NCI-H524 treated with DMSO at 0.1 percent for 48 hours (cell line): Measurements from ENCODE around the gene DCTD.

Experiments
- DNase-seq: peaks from one replicate; lab custom pipeline; 2025; lab: John Stamatoyannopoulos, UW

The DCTD gene

DNA sequence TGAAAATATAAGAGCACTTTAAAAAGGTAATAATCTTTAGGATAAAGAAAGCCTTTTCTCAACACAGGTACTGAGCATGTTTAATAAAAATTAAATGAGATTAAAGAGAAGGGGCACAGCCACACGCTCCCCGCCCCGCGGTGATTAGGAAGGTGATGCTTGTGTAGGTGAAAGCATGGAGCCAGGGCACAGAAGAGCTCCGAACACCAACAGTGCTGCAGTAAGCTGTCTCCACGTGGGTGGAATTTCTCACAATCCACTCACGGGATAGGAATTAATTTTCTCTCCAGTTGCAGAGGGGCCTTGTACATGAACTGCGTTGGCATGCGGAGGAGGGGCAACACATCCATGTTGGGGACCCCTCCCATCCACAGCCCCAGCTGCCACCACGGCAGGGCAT, 27.0 kb downstream of the DCTD start:
- no peak for DNase-seq

DNA sequence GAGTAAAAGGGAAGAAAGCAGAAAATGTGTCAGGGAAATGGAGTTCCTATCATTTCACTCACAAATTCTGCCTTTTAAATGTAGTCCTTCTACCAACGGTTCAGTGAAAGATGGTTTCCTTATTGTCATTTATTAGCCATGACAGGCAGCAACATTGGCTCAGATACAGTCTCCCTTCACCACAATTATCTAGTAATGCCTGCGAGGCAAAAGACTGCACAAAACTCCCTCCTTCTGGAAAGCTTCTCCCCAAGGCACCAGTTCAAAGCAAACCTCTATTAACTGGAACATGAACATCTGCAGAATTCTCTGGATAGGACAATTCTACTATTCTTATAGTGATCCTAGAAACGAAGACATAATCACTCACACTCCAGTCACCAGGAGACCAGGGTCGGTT, 28.3 kb downstream of the DCTD start:
- DNase-seq = no peak

DNA sequence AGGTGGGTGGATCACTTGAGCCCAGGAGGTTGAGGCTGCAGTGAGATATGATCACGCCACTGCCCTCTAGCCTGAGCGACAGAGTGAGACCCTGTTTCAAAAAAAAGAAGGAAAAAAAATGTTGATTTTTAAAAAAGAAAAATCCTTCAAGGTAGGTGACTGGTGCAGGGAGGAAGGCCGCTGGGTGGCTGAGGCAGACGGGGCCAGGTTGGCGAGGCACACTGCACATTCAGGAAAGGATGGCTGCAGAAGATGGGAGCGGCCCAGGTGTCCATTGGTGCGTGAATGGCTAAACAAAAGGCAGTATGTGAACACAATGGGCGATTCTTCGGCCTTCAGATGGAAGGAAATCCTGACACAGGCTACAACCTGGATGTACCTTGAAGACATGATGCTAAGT, 30.4 kb downstream of the DCTD start:
- no peak for DNase-seq

DNA sequence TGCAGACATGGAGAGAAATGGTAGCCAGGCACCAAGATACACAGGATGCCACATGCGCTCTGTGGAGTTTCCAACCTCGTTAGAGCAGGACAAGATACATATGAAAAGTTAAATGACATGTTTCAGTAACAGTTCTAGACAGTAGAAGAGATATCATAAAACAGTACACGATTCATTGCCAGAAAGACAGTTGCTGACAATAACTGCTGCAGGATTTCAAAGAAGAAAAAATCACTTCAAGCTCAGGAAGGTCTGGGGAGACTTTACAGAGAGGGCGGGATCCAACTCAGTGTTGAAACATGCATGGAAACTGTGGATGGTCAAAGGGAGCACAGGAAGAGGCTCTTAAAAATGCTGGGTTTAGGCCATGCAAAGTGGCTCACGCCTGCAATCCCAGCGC, 31.0 kb downstream of the DCTD start:
- DNase-seq = no peak

DNA sequence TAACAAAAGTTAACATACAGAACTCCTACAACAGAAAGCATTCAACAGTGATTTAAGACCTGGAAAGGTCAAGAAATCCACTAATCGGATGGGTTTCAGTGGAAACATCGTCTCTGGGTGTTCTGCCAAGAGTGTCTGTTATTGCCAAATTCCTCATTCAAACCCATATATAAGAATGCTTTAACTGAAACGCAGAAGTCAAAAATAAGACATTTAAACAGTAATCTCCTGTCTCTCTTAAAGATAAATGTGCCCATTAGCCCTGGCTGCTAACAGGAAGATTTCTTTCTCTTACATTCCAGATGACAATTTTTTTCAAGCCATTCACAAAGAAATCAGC, 31.5 kb downstream of the DCTD start:
- no peak for DNase-seq

DNA sequence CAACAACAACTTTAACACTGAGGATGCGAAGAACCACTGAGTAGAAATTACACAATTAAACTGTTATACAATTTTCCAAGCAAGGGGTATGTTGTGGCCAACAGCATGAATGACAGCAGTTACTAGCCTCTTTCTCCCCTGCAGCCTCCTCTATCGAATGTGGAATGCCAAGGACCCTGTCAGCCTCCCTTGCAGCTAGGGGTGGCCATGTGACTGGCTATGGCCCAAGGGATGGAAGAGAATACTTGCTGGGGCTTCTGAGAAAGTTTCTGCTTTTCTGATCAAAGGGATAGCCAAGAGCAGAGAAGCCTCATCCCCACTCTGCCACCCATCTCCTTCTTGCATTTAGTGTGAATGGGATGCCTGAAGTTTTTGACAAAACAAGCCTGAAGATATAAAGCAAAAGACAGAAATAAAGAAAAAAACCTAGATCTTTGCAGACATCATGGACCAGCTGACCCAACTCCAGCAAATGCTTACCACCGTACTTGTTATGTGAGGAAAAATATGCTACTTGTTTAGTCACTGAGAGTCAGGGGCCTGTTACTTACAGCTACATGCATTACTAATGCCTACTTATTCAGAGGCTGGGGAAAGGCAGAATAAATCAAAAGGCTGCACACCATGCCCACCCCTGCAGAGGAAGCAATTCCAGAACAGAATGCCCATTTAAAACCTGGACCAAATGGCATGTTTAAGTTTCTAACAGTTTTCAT, 32.0 kb downstream of the DCTD start:
- no peak for DNase-seq

DNA sequence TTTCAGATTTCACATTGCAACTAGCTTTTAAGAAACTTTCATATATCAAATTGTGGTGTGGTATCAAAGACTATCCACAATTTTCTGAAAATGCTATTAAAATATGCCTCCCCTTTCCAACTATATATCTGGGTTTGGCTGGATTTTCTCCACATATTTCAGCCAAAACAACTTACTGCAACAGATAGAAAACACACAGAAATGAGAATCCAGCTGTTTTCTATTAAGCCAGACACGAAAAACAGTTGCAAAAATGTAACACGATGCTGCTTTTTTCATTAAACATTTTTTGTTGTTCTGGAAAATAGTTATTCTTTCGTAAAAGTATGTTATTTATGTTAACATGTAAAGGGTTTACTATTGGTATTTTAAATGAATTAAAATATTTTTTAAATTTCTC, 33.1 kb downstream of the DCTD start:
- DNase-seq = no peak

DNA sequence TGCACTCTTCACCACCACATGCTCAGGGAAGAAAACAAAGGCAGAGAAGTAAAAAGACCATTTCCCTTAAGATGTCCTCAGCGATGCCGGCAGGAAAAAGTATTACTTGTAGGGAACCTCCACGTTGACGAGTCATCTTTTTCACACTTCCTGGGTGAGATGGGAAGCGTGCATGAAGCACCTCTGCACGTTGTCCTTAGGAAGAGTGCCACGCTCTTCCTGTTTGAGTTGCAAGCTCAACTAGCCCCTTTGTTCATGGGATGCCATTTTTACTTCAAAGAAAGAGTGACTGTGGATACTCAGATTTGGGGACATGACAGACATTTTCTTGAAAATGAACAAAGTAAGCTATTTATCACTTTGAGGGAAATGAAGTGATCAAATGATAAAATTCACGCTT, 33.8 kb downstream of the DCTD start:
- DNase-seq = no peak

DNA sequence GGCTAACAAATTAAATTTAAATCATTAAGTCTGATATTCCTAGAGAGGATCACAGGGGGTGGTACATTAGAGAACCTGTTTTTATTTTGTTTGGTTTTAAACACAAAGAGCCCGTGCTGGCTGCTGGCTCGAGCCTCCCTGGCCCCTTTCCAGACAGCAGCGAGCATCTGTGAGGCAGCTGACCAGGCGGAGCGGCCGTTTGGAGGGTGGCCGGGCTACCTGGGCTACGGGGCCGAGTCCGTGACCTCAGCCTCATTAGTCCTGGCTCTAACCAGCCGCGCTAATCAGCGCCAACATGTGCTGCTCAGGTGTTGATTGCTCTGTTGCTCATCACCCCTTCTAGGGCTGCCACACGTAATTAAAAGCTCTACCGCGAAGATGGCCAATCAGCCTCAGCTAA, 35.3 kb downstream of the DCTD start:
- DNase-seq = no peak

DNA sequence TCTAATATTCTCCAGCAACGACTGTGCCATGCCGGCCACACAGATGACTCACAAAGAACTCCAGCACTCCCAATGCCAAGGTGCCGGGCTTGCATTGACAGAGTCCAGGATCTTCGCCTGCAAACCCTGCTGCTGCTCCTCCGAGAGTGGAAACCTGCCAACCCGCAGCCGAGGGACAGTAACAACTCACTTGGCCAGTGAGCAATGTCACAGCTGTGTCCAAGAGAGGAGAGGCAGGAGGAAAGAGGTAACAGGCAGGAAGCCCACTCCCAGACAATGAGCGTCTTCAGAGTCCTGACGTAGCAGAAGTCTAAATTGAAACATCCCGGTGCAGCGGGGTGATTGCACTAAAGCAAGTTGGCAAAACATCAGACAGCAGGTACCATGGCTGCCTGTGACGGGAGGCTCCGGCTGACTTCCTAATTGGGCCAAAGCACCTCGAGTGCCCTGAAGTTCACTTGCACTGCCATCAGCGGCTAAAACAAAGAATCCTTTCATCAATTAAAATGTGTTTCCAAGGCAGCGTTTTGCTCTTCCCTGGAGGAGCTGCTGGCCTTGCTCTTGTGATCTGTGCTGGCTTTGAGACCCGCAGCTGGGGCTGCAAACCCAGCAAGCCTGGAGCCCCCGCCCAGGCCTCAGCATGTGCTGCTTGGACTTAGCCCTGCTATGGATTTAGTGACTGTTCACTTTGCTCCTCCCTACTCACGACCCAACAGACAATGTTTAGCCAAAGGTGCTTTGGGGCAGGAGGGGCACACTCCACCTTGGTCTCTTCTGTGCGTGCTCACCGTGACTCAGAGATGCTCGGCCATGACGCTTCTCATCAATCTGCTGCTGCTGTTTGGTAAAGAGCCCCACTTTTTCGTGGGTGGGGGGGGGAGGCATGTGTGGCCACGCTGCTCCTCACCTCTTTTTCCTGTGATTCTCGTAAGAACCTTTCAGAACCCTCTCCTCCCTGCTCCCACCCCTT, 36.5 kb downstream of the DCTD start:
- no peak for DNase-seq

DNA sequence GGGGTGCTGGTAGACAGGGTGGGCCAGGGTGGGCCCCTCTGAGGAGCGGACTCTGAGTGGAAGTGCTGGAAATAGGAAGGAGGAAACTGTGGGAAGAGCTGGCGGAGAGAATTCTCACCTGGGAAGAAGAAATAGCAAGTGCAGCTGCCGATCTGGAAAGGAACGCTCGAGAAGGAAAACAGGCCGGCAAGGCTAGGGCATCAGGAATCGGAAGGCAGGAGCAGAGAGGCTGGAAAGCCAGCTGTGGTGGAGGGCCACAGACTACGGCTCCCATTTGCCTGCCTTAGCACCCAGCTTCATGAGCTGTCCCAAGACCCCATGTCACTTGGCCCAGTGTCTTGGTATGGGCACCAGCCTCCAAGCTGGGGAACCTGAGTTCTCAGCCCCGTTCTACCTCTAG, 37.3 kb downstream of the DCTD start:
- no peak for DNase-seq

DNA sequence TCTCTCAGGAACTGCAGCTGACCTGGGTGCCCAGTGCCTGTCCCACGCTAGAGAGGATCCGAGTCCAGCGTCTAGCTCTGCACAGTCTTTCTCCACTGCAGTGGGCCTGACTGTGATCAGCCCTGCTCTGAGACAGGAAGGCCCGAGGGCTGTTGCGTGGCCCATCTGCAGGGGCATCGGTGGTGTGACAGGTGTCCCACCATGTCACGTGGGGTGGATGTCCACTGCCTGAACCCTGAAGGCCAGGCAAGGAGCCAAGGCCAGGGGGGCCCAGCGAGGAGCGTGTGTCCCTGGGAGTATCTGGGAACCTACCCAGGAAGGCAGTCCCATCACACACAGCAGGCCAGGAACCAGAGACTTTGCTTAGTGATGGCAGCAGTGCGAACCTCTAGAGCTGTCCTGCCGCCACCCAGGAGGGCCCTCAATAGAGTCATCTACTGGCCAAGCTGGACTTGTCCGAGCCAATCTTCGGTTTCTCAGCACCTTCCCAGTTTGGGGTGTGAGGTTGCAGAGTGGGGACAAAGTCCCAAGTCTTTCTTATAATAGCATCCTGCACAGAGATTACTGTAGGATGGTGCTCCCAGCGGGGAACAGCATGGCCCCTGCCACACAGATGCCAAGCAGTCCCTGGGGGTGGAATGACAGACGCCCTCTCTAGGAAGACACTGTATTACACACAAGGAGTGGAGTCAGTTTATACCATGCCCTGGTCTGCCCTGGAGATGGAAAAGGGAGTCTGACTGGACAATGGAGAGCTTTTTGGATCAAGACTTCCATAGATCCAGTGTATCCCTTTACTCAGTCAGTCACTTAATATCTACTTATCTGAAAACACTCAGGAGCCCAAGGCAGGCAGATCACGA, 38.3 kb downstream of the DCTD start:
- no peak for DNase-seq

DNA sequence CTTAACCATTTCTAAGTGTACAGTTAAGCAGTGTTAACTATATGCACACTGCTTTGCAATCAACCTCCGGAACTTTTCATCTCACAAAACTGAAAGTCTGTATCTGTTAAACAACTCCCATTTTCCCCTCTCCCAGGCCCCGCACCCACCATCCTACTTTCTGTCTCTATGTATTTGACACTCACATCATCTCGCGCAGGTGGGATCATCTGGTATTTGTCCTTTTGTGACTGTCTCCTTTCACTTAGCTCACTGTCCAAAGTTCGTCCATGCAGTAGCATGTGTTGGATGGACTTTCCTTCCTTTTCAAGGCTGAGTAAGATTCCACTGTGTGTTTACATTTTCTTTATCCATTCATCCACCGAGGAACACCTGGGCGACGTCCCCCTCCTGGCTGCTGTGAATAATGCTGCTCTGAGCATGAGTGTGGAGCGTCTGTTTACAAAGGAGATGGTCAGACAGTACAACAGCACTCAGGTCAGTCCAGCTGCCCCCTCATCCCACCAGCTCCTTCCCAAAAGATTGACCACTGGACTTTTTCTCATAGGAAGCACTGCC, 39.8 kb downstream of the DCTD start:
- DNase-seq = no peak

DNA sequence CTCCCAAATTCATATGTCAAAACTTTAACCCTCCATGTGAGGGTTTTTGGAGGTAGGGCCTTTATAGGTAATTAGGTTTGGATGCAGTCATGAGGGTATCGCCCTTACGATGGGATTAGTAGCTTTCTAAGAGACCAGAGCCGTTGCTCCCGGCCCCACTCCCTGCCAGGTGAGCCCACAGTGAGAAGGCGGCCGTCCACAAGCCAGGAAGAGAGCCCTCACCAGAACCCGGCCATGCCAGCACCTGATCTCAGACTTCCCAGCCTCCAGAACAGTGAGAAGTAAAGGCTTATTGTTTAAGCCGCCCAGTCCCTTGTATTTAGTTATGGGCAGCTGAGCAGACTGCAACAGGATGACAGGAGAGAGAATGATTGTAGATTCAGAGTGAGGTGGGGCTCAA, 40.8 kb downstream of the DCTD start:
- no peak for DNase-seq

DNA sequence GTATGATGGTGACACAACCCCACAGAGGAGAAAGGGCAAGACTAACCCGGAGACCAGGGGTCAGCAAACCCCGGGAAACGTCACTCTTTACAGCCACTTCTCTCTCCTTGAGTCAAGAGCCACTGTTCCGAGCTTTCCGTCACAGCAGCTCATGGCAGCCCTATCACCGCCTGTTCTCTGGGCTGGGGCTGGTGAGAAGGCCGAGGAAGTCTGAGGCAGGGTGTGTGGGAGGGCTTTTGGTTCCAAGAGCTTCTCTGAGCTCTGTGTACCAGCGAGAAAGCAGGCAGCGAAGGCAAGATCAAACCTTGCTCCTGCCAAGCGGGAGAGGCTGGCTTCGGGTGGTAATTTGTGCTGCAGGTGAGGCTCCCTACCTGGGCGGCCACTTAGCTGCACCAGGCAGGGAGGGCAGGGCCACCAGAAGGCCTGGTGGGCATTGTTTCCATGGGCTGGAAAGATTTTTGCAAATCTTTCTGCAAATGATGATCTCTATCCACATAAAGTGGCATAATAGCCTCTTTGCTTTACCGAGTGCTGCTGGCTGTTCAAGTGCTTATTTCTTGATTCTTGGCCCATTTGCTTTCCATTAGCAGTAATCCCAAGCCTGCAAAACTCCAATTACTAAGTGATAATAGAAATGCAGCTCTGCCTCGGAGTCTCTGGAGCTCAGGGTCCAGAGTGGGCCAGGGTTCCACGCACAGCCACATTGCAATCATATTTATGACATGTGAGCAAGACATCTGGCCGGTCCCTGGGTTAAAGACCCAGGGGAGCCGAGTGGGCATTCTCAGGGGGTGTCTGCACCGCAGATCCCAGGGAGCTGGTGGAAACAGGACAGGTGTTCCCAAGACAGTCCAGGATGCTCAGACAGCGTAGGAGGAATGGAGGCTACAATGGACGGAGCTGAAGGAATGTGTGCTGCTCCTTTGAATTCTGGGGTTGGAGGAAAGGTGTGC, 41.5 kb downstream of the DCTD start:
- no peak for DNase-seq

DNA sequence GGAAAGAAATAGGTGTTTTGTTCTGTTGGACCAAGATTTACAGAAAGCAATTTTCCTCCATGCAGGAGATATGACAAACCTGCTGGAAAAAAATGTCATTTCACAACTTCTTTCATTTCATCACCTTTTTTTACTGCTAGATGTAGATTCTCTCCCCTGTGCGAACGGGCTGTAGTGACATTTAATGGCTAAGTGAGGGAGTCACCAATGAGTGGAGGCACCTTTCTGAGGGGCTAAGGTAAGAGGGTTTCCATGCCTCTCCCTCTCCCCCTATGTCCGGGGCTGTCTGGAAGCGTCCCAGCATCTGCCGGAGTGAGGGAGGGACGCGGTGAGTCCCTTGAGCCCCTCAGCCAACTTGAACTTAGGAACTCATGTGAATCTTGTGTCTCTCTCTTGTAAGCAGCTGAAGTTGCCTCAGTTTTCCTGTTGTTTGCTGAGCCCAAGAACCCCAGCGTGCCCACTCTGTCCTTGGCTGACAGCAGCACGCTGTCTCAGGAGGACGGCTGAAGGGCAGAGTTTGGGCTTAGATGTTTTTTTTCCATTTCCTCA, 42.3 kb downstream of the DCTD start:
- DNase-seq = no peak

DNA sequence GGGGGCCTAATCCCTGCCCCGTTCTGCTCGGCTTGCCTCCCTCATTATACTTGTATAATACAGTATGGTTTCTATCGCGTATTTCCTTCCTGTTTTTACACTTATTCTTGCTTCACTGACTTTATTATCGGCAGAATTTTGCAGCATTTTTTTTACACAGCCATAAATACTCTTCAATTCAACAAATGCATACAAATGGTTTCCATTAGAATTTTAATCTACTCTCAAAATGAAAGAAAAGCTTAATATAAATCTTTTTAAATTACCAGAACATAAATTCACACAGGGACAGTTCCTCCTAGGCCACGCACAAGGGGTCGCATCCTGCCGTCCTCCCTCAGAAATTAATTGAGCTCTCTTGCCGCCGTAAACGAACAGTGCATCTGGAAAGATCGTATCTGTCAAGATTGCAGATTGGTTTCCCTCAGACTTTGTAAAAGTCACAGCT, 42.9 kb downstream of the DCTD start:
- DNase-seq = no peak

DNA sequence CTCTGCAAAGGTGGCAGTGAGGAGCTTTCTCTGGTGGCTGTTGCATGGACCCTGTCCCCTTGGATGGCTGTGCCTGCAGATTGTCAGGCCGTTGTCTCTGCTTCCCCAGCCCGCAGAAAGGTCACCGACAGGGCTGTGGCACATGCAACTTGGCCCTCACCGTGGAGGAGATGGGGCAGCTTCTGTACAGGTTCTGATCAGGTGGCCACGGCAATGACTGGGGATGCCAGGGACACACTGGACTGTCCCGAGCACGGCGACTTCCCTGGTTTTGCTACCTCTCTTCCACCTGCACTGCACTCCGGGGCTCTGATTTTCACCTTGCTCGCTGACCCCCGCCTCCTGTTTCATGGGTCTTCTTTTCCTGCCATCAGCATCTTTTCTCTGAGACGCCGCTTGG, 43.5 kb downstream of the DCTD start:
- no peak for DNase-seq

DNA sequence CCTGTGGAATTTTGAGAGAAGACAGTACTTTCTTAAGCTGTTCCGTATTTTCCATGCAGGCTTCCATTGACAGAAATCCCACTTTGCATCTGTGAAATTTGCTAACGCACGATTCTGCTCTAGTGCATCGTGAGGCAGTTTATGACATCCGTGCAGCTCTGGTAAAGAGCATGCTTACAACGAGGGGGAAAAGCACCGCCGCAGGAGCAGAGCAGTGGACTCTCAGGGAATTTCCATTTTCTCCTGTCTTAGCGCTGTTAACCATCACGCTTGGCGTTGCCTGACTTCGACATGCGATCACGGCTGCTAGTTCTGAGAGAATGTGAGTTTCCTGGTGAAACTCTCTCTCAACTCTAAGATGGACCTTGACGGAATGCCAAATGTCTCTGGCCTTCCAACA, 43.9 kb downstream of the DCTD start:
- DNase-seq = no peak

DNA sequence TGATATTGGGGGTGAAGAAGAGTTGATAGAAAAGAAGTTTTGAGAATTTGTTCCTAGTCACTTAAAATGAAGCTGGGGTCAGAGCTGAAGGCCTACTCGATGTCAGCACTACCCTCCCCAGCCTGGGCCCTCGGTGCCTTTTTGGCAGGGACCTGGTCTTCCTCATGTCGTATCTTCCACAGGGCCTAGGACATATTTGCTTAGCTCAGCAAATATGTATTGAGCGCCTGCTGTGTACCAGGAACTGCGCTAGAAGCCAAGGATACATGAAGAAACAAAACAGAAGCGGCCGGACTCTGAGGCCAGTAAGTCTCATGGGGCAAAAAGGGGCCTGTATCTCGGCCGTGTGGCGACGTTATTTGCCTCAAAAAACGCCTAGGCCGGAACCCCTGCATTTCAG, 44.3 kb downstream of the DCTD start:
- no peak for DNase-seq

DNA sequence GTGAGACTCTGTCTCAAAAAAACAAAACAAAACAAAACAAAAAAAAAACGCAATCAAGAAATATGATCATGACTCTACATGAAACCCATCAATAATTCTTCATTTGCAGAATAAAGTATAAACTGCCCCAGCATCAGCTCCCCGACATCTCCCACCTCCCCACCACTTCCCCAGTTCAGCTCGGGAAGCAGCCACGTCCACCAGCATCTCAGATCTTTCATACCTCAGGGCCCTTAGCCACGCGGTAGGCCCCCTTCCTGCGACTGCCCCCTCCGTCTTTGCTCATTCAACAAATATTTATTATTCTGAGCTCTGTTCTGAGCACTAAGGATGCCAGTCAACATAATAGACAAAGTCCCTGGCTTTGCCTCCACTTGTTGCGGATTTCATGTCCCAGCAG, 45.6 kb downstream of the DCTD start:
- no peak for DNase-seq
